ENCODE results near the gene SLC7A5. TPM values are rescaled to one million over a fixed set of nuclear protein-coding genes. Genes with fewer than 3 reads are reported as not detected.

The SLC7A5 gene
- total and polyA plus RNA-seq, 2 of the 13 experiments (the other 11 are each of a cell fraction or from before 2014, with no cell fraction given), result 79.6 to 155 TPM

DNA sequence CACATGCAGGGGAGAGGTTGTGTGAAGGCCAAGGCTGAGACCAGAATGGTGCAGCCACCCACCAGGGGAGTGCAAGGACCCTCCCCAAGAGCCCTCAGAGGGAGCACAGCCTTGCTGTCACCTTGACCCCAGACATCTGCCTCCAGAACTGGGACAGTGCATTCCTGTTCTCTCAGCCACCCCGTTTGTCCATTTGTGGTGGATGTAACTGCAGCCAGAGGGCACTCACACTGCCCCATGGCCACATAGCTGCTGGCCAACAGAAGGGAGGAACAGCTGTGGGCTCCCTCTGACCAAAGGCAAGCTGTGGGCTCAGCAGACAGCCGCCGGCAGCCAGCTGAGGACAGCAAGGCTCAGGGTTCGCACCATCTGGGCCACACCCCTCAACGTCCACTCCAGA, 53.7 kb downstream of the SLC7A5 start (continued):
- TF ChIP-seq ZNF275 (CRISPR knock-in tag; IDR thresholded peaks at IDR 0.05; ENCODE audit: borderline replicate concordance) (0 out of 2 replicates have a peak, but pooled peaks have one; percentile 39), HOMEZ (CRISPR knock-in tag; IDR thresholded peaks at IDR 0.05; ENCODE audit: low read depth) (no peak), PCBP1 (IDR thresholded peaks at IDR 0.05; ENCODE audit: borderline replicate concordance, low read depth, low read length) (no peak), ZNF841 (CRISPR knock-in tag; IDR thresholded peaks at IDR 0.05; ENCODE audit: borderline replicate concordance) (no peak), ISX (CRISPR knock-in tag; conservative IDR thresholded peaks at IDR 0.05) (no peak), HHEX (CRISPR knock-in tag; IDR thresholded peaks at IDR 0.05) (0 out of 2 replicates have a peak, but pooled peaks have one; percentile 7), NFKB2 (CRISPR knock-in tag; IDR thresholded peaks at IDR 0.05; ENCODE audit: borderline replicate concordance) (peak; percentile 55; the same call in 1 of the 2 replicates), ZFAT (CRISPR knock-in tag; conservative IDR thresholded peaks at IDR 0.05) (no peak), ZNF788 (CRISPR knock-in tag; IDR thresholded peaks at IDR 0.05; ENCODE audit: borderline replicate concordance) (peak; percentile 72; the same call in 1 of the 2 replicates), USF2 (IDR thresholded peaks at IDR 0.05; ENCODE audit: low read depth, low read length) (no peak), USF2 (CRISPR knock-in tag; IDR thresholded peaks at IDR 0.05; ENCODE audit: borderline replicate concordance) (no peak), MED1 (CRISPR knock-in tag; IDR thresholded peaks at IDR 0.05) (peak; percentile 80), TERF1 (CRISPR knock-in tag; IDR thresholded peaks at IDR 0.05) (no peak), ZNF251 (CRISPR knock-in tag; IDR thresholded peaks at IDR 0.05) (no peak), BRF2 (CRISPR knock-in tag; IDR thresholded peaks at IDR 0.05) (no peak), CREM (IDR thresholded peaks at IDR 0.05) (no peak), CREM (CRISPR knock-in tag; IDR thresholded peaks at IDR 0.05) (no peak)
- TF ChIP-seq, protein P1, sequence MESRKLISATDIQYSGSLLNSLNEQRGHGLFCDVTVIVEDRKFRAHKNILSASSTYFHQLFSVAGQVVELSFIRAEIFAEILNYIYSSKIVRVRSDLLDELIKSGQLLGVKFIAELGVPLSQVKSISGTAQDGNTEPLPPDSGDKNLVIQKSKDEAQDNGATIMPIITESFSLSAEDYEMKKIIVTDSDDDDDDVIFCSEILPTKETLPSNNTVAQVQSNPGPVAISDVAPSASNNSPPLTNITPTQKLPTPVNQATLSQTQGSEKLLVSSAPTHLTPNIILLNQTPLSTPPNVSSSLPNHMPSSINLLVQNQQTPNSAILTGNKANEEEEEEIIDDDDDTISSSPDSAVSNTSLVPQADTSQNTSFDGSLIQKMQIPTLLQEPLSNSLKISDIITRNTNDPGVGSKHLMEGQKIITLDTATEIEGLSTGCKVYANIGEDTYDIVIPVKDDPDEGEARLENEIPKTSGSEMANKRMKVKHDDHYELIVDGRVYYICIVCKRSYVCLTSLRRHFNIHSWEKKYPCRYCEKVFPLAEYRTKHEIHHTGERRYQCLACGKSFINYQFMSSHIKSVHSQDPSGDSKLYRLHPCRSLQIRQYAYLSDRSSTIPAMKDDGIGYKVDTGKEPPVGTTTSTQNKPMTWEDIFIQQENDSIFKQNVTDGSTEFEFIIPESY (CRISPR knock-in tag; IDR thresholded peaks at IDR 0.05), result peak; percentile 68
- TF ChIP-seq, protein P2, sequence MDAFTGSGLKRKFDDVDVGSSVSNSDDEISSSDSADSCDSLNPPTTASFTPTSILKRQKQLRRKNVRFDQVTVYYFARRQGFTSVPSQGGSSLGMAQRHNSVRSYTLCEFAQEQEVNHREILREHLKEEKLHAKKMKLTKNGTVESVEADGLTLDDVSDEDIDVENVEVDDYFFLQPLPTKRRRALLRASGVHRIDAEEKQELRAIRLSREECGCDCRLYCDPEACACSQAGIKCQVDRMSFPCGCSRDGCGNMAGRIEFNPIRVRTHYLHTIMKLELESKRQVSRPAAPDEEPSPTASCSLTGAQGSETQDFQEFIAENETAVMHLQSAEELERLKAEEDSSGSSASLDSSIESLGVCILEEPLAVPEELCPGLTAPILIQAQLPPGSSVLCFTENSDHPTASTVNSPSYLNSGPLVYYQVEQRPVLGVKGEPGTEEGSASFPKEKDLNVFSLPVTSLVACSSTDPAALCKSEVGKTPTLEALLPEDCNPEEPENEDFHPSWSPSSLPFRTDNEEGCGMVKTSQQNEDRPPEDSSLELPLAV (CRISPR knock-in tag; conservative IDR thresholded peaks at IDR 0.05; ENCODE audit: low read depth), result no peak
